Astrocyte of the hippocampus (primary cell): ENCODE data around the gene PSTPIP1.

Source experiments
- DNase-seq: peaks from one replicate; pipeline ENCODE4 v3.0.0; 2011; ENCODE audit warnings: low read depth, low spot score

PSTPIP1 gene

GRCh38 chr15:77030048-77030927 is 35.4 kb downstream of the PSTPIP1 start:
- DNase-seq: no peak

- DNase-seq: no peak
Measured at GRCh38 chr15:77030928-77031375, 36.0 kb downstream of the PSTPIP1 start.

- DNase-seq: no peak
Measured at GRCh38 chr15:77031376-77032050, 36.6 kb downstream of the PSTPIP1 start.

GRCh38 chr15:77032052-77032646 is 37.2 kb downstream of the PSTPIP1 start:
- no peak for DNase-seq

GRCh38 chr15:77032647-77033416 is 37.9 kb downstream of the PSTPIP1 start:
- DNase-seq: no peak

GRCh38 chr15:77033417-77033728 is 38.4 kb downstream of the PSTPIP1 start:
- no peak for DNase-seq

GRCh38 chr15:77033729-77034671 is 39.1 kb downstream of the PSTPIP1 start:
- no peak for DNase-seq

GRCh38 chr15:77034695-77035489 is 40.0 kb downstream of the PSTPIP1 start:
- no peak for DNase-seq

GRCh38 chr15:77035584-77035983 is 40.7 kb downstream of the PSTPIP1 start:
- DNase-seq: no peak

- DNase-seq: no peak
Measured at GRCh38 chr15:77035999-77036471, 41.1 kb downstream of the PSTPIP1 start.

- no peak for DNase-seq
Measured at GRCh38 chr15:77036537-77037387, 41.8 kb downstream of the PSTPIP1 start.

GRCh38 chr15:77037388-77038209 is 42.7 kb downstream of the PSTPIP1 start:
- no peak for DNase-seq

GRCh38 chr15:77038312-77039216 is 43.6 kb downstream of the PSTPIP1 start:
- DNase-seq: no peak

GRCh38 chr15:77039217-77039533 is 44.2 kb downstream of the PSTPIP1 start:
- no peak for DNase-seq

- no peak for DNase-seq
Measured at GRCh38 chr15:77039848-77040247, 44.9 kb downstream of the PSTPIP1 start.

- no peak for DNase-seq
Measured at GRCh38 chr15:77040673-77041072, 45.7 kb downstream of the PSTPIP1 start.
